HTR-8/SVneo (cell line): Measurements from ENCODE around the gene FAM241B.
A peak's percentile ranks its signal among the peaks of the same experiment; 100 is the strongest.

ENCODE experiments used
- DNase-seq: peaks from one replicate; pipeline ENCODE4 v3.0.0; 2011; ENCODE audit warnings: low spot score, mixed read lengths; ENCODE audit not compliant: insufficient read length
- FAIRE-seq: peaks from 2 replicates; lab custom pipeline; 2011; peaks lifted over from hg19 to GRCh38; lab: Jason Lieb, UNC

The FAM241B gene

GRCh38 chr10:69633673-69634635, 3.9 kb downstream of the FAM241B start:
- FAIRE-seq (no peak), DNase-seq (no peak)

DNA sequence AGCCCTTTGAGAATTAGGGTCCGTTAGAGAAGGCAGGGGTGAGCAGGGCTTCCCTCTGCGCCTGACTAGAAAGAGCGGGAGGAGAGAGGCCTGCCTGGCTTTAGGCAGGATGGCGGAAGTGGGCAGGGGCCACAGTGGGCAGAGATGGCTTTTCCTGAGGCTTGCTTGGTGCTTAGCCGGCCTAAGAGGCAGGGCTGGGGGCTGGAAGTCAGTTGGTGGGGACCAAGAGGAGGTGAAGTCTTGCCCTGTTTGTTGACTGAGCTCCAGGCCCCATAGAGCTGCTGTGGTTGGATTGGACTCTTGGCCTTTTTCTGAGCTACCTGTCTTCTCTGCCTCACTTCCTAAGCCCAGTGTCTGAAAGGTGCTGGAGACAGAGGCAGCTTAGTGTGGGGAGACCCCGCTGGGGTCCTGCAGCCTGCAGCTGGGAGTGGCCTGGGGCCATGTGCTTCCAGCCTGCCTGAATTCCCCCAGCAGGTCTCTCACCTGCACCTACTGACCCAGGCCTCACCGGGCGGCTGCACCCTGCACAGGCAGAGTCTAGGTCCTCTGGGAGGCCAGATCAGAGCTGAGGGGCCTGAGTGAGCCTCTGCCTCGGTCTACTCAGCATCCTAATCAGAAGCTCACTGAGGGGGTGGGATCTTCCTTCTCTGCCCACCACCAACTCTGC, 4.8 kb downstream of the FAM241B start:
- FAIRE-seq (no peak), DNase-seq (no peak)

DNA sequence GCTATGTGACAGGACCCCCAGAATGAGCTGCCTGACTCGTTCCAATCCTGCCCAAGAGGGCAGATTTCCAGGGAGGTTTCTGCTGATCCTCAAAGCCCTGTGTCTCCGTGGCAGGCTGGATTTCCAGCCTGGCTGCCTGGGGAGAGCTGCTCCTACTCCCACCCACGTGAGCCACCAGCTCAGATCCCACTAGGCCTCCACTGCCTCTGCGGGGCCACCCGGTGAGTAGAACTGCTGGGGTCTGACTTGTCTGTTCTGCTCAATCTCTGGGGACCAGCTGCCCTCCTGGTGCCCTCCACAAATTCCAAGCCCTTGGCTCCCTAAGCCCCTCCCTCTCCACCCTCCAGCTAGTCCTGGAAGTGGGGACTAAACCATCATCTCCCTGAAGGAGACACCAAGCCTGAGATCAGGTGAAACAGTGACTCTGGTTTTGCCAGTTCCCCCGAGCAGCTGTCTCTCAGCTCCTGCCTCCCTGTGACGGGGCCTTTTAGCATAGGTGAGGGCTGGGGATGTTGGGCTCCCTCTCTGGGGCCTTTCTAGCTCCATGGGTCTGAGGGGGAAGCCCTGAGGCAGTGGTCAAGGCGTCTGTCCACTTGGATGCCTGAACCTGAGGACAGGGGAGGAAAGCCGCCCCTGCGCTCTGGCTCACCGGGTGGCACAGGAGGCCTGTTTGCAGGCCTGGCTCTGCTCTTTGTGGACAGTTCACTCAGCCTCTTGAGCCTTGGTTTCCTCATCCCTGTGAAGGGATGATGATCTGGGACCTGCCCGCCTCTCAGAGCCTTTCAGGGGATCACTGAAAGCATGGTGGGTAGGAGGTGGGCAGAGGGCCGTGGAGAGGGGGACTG, 5.6 kb downstream of the FAM241B start:
- DNase-seq, result no peak
- FAIRE-seq, result no peak

GRCh38 chr10:69636273-69636575, 6.2 kb downstream of the FAM241B start:
- no peak for FAIRE-seq
- no peak for DNase-seq

- FAIRE-seq, result no peak
- DNase-seq, result no peak
Observed at GRCh38 chr10:69636626-69637605, 6.9 kb downstream of the FAM241B start.

DNA sequence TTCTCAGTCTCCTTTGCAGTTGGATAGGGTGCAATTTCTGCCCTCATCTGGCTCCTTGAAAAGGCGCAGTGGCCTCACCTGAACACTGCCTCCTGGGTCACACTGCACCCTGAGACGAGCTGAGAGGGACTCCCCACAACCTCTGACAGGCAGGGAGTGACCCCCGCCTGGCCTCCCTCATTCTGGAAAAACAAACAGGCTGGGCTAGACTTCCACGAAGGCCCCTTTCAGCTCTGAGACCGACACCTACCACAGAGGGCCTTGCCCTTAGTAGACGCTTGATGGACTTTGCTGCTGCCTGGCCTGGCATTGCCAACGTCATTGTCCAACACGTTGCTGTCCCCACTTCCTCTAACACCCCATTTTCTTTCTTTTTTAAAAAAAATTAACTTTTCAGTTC, 8.6 kb downstream of the FAM241B start:
- DNase-seq, result no peak

DNA sequence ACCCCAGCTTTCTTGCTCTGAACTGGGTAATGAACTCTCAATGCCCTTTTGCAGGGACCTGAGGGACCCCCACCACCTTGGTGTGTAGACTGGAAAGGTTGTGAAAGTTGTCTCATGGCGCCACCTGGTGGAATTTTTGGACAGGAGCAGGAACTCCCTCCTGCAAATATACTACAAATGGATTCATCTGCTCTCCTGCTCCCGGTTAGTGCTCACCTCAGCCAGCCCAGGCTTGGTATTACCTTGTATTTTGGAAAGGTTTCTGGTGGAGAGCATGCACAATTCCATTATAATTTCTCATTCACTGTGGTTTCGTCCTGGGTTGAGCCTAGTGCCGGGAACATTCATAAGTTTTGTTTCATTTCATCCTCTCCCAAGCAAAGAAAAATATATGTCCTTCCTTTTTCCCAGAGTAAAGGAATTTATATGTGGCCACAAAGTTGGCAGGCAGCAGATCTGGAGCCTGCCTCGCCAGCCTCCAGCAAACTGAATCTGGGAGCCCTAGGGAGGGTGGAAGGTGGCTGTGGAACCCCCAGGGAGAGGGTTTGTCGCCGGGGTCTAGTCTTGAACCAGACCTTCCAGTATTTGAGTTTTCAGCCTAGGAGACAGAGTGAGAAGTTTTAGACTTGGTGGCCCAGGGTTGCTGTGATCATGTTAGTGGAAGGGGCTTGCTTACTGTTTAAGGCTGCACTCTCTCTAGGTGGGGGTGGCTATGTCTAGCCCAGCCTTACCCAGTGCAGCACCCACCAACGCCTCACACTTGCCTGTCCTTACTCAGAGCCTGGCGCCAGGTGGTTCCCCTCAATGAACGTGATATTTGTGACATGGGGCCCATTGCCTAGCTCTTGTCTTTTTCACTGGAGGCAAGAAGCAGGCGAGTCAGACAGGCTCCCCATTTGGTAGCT, 9.5 kb downstream of the FAM241B start:
- FAIRE-seq (peak; percentile 58), DNase-seq (peak; percentile 78)

More for the DNA sequence above, 8.6 kb downstream of the FAM241B start:
- no peak for FAIRE-seq

- no peak for FAIRE-seq
- no peak for DNase-seq
Observed at GRCh38 chr10:69640196-69640980, 10.3 kb downstream of the FAM241B start.

DNA sequence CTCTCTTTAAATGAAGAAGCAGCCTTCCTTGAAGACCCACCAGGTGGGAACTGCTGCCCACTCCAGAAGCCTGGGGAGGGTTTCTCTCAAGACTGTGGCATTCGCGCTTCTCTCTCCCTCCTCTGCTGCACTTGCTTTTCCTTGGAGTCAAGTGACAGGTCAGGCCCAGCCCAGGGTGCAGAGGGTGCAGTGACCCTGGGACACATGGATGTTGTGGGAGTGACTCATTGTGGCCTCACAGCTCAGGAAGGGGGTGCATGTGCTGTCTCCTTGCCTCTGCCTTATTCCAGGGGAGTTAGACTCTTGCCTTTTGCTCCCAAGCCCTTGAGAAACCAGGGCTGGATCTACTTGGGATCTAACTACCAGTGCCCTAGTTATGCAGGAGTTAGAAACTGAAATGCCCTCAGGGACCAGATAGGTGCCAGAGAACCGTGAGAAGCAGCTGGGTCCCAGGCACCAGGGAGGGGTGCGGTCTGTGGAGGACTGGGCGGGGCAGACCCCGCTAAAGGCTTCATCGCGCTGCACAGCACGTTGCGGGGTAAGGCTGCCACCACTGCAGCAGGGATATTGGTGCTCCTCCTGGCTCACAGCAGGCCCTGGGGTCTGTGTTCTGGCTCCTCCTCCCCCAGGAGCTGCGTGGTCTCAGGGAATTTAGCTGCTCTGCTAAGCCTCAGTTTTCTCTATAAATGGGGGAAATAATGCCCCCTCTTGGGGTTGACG, 11.4 kb downstream of the FAM241B start:
- peak; percentile 27 for DNase-seq
- no peak for FAIRE-seq

DNA sequence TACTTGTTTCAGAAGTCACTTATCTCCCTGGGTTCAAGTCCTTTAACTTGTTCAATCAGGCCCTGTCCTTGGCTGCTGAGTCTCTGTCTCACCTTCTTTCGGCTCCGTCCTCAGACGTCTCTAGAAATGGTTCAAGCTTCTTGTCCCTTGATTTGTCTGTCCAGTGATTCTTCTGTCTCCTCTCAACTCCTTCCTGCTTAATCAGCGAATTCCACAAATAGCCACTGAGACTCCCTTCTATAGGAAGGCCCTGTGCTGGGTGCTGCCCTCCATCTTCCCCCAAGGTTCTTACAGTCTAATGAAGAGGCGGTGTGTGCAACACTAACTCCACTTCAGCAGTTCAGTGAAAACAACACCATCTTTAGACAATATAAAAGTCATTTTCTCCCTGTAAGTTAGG, 12.7 kb downstream of the FAM241B start:
- FAIRE-seq (no peak), DNase-seq (no peak)

DNA sequence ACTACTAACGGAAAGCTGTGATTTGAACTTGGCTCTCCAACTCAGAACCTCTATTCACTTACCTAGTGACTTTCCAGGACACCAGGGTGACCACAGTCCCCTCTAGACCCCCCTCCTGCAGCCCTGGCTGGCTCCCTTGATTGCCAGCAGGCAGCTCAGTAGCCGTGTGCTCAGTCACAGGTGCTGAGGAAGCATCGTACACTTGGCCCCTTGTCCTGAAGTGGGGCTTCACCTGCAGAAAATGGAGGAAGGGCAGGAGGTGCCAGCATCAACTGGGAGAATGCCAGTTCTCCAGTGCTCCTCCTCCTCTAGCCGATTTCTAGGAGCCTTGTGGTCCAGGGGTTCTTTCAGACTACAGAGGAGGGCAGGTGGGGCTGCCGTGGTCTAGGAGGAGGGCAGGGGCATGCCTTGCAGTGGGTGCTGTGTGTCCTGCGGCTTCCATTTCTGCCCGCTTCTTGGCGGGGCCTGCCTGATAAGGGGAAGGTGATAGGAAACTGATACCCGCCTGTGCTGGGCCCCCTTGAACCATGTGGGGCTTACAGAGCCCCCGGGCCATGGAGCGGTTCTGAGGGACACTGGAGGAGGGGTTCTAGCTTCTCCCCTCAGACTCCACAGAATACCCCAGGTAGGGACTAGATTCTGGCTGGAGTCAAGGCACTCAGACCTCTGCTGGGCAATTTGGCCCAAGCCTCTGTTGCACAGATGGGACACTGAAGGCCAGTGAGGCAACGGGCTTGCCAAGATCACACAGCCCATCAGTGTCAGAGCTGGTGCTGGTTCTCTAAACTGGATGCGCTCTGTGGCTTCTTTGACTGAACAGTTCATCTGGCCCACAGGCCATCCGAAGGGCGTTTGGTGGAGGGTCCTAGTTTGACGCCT, 14.0 kb downstream of the FAM241B start:
- DNase-seq, result no peak
- no peak for FAIRE-seq

DNA sequence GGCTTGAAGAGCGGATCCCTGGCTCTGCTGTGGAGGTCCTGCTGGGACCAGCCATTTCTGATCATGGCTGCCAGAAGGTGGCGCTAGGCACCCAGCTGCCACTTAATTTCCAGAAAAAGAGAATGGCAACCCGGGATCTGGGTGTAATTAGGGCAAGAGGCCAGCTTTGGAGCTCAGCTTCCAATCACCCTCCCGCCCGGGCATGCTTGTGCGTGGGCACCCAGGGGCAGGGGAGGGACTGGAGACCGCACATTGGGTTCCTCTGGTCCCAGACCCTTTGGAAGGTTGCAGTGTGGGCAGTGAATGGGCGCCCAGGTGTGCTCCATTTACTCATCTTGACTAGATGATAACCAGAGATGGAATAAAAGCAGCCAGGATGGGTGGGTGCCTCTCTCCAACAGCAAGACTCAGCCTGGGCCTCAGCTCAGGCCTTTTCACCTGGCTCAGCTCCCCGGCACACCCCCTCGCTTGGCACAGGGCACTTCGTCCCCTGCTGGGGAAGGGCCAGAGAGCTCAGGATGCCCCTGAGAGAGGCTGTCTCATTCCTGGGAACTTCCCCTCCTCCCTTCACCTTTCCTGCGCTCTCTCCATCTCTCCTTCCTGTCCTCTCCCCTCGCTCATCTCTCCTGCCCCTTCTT, 14.7 kb downstream of the FAM241B start:
- FAIRE-seq, result no peak
- peak; percentile 80 for DNase-seq

DNA sequence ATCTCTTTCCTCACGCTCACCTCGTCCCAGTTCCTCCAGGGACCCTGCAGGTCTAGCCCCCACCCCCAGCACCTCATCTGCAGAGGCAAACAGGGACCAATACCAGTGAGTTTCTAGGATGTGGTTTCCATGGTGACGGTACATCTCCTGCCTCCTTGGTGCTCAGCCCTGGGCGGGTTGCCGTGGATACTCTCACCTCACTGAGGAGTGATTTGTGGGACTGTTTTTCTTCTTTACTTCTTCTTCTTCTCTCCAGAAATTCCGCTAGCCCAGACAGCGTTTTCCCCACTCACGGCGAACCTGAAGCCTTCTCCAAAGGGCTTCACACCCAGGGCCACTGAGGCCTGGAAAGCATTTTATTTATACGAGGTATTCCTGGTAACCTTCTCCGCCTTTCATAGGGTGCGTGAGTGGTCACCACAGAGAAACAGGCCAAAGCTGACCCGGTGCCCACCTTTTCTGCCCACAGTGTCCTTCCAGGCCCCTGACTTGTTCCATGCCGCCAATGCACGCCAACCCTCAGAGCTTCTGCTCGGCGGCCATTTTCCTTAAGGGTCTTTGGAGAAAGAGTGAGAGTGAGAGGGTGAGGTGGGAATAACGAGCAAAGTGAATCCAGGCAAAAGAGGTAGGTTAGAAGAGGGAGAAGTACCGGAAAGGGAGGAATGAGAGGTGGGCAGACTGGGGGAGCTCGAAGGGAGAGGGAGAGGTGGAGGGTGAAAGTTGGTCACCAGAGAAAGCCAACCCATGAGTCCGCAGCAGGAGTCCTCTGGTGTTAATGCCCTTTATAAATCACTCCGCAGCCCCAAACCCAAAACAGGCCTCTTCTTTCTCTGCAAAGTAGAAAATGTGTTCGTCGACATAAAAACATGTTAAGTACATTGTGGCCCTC, 15.5 kb downstream of the FAM241B start:
- FAIRE-seq, result no peak
- no peak for DNase-seq

DNA sequence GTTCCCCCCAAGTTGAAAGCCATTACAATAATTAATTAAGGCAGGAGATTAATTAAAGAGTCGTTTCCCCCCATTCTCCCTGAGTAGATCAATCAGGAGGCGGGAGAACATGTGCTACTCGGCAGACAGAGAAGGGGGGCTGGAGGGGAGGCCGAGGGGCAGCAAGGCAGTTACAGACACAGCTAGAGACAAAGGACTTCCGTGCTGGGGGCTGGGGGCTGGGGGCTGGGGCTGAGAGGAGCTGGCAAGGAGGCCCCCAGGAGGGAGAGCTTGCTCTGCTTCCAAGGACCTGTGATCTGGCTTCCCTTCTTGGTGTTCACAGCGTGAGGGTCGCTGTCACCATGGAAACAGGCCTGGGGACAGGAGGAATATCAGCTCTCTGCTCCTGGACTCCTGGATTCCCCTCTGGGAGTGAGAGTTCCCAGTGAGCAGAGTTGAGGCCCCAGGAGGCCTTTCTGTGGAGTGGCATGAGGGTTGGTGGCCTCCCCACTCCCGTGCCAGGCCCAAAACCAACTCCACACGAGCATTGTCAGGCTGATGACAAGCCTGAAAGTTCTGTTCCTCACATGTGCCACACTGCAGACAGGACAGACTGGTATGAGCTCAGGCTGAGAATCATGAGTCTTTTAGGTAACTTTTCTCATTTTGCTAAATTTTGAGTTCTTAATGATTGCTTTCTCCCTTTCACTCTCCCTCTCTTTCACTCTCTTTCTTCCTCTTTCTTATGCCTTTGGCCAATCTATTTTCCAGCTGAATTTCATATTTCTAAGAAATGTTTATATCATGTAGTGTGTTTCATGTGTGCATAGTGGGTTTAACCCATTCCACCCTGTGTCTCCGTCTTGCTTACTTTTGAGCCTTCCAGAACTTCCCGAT, 16.4 kb downstream of the FAM241B start:
- DNase-seq (no peak), FAIRE-seq (no peak)
